OCI-LY7 (cell line): Measurements from ENCODE around the gene CACNA1I. TPM values are rescaled to one million over a fixed set of nuclear protein-coding genes. Genes with fewer than 3 reads are reported as not detected.

Experiments used
- BruUV-seq: library from RNA; stranded (reverse); fragments of 400-500 nt; replicated peaks from 2 replicates; lab custom pipeline; 2021; lab: Mats Ljungman, UMichigan
- CTCF ChIA-PET: fragments of 300-600 bp; sonication (Branson Sonifier 250); formaldehyde crosslinking; loops from one replicate; lab custom pipeline; 2022; ENCODE audit warnings: antibody characterized with exemption; ENCODE audit not compliant: unreplicated experiment; lab: Charles Lee
- POLR2A ChIA-PET: fragments of 300-600 bp; sonication (Branson Sonifier 250); formaldehyde crosslinking; loops from one replicate; lab custom pipeline; 2022; ENCODE audit warnings: antibody characterized with exemption; lab: Charles Lee
- DNase-seq: peaks from one replicate; pipeline ENCODE4 v3.0.0-alpha.2; 2015; ENCODE audit warnings: low spot score
- H2AFZ ChIP-seq: fragments of 200-600 bp; sonication (generic), shearing (Covaris generic); 2 replicates; pipeline ENCODE4 v1.6.1; 2014; ENCODE audit warnings: mild to moderate bottlenecking, antibody characterized with exemption, low read length, moderate library complexity
- H3K27ac ChIP-seq: fragments of 200-600 bp; sonication (generic); 2 replicates; pipeline ENCODE4 v1.5.1; 2014; ENCODE audit warnings: mixed run types, low read depth, mild to moderate bottlenecking, moderate library complexity, low read length, inconsistent platforms; ENCODE audit not compliant: poor library complexity, severe bottlenecking
- H3K36me3 ChIP-seq: fragments of 200-600 bp; sonication (generic); 2 replicates; pipeline ENCODE4 v1.6.1; 2014; ENCODE audit warnings: mild to moderate bottlenecking, antibody characterized with exemption, low read length, moderate library complexity, mixed read lengths; ENCODE audit not compliant: insufficient read depth
- H3K4me1 ChIP-seq: fragments of 200-600 bp; sonication (generic); 2 replicates; pipeline ENCODE4 v1.5.1; 2014; ENCODE audit warnings: mild to moderate bottlenecking, low read length; ENCODE audit not compliant: insufficient read depth, poor library complexity, severe bottlenecking
- H3K4me2 ChIP-seq: fragments of 200-600 bp; sonication (generic); 2 replicates; pipeline ENCODE4 v1.6.1; 2014; ENCODE audit warnings: mild to moderate bottlenecking, low read length
- H3K4me3 ChIP-seq: fragments of 200-600 bp; sonication (generic); 2 replicates; pipeline ENCODE4 v1.5.1; 2014; ENCODE audit warnings: mild to moderate bottlenecking, low read depth, low read length; ENCODE audit not compliant: poor library complexity, severe bottlenecking
- H3K79me2 ChIP-seq: fragments of 200-600 bp; sonication (generic); 2 replicates; pipeline ENCODE4 v1.6.1; 2016; ENCODE audit warnings: low read depth, mild to moderate bottlenecking, low read length, moderate library complexity, mixed read lengths; ENCODE audit not compliant: insufficient read depth
- H3K9me2 ChIP-seq: fragments of 200-600 bp; sonication (generic); 2 replicates; pipeline ENCODE4 v1.6.1; 2016; ENCODE audit warnings: mild to moderate bottlenecking, low read length, mixed read lengths; ENCODE audit not compliant: insufficient read depth
- H3K9me3 ChIP-seq: fragments of 200-600 bp; sonication (generic); 2 replicates; pipeline ENCODE4 v1.6.1; 2014; ENCODE audit warnings: mild to moderate bottlenecking, mixed run types, low read length, mixed read lengths
- H4K20me1 ChIP-seq: fragments of 200-600 bp; sonication (generic); 2 replicates; pipeline ENCODE4 v1.6.1; 2014; ENCODE audit warnings: mild to moderate bottlenecking, antibody characterized with exemption, low read length, moderate library complexity, mixed read lengths; ENCODE audit not compliant: insufficient read depth
- EZH2phosphoT487 ChIP-seq: fragments of 200-600 bp; sonication (generic); IDR thresholded peaks from 2 replicates; pipeline ENCODE4 v1.6.1; 2018; ENCODE audit warnings: low read depth, borderline replicate concordance, mild to moderate bottlenecking, mixed run types, antibody characterized with exemption, low read length, moderate library complexity, mixed read lengths
- intact Hi-C: fragments of 100-400 bp; cut with micrococcal nuclease; formaldehyde crosslinking; loops from one replicate; pipeline ENCODE4 v1.10.0; 2022; ENCODE audit not compliant: unreplicated experiment
- total RNA-seq, 2 experiments: library from RNA; depleted of rRNA in 1 of 2; stranded (reverse); fragments of >200 nt in 1 of 2; shearing (Covaris generic) in 1 of 2; gene quantifications; 2 replicates each; pipeline ENCODE4 v1.2.3, GENCODE V29; 2014 to 2022
- TF ChIP-seq, protein P1 (sequence below): fragments of 200-600 bp; sonication (generic); conservative IDR thresholded peaks from 2 replicates; pipeline ENCODE4 v1.5.1; 2014; ENCODE audit warnings: mild to moderate bottlenecking, antibody characterized with exemption, low read length, moderate library complexity, mixed read lengths

CACNA1I gene
- total RNA-seq, 2 experiments from 2014 or later = 0.03 TPM; not detected in 1

DNA sequence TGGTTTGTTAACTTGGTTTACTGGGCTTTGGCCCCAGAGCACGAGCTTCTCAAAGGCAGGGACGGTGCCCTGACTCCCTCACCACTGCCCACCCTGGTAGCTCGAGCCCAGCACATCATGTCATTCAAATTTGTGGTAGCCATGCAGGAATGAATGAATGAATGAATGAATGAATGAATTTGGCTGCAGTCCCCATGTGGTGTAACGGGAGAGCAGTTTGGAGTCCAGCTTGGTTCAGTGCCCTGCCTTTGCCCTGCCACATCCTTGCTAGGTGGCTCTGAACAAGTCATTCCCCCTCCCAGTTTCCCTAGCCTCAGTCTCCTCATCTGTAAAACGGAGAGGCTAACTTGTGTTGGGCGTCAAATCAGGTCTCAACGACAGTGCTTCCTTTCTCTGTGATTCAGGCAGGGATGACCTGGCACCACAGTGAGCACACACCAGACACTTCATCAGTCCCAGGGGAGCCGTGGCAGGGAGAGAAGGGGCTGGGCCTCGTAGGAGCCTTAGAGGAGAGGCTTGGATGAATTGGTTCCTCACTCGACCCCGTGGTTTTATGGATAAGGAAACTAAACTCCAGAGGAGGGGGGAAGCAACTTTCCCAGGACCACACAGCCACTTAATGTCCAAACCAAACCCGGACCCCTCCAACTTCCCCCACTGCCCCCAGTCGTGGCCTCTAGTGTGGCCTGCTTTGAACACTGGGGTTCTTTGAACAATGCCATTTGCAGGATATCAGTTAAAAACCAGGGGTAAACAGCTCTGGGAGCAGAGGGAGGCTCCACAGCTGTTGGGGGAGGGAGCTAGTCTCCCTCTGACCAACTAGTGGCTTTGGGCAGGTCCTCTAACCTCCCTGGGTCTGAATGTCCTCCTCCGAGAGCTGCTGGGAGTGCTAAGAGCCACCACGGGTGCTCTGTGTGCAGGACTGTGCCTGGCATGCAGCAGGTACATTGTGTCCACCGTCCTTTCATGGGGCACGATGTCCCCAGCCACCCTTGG, 86.2 kb downstream of the CACNA1I start:
- Histone ChIP-seq H3K36me3 (no peaks in the 10 kb centered on the region), H4K20me1 (0 out of 2 replicates have a peak, but pooled peaks cover 4% of the 10 kb centered on the region), H3K9me3 (no peaks in the 10 kb centered on the region), H3K79me2 (no peaks in the 10 kb centered on the region), H2AFZ (no peak overlapping the region), H3K4me2 (no peak overlapping the region), H3K27ac (no peak overlapping the region), H3K9me2 (no peaks in the 10 kb centered on the region), H3K4me1 (no peaks in the 10 kb centered on the region), H3K4me3 (no peak overlapping the region)
- intact Hi-C loops = no loop called here
- CTCF ChIA-PET = no interaction called here
- BruUV-seq = no TSS peak
- POLR2A ChIA-PET = no interaction called here
- TF ChIP-seq EZH2phosphoT487 = no peak
- no peak for DNase-seq

DNA sequence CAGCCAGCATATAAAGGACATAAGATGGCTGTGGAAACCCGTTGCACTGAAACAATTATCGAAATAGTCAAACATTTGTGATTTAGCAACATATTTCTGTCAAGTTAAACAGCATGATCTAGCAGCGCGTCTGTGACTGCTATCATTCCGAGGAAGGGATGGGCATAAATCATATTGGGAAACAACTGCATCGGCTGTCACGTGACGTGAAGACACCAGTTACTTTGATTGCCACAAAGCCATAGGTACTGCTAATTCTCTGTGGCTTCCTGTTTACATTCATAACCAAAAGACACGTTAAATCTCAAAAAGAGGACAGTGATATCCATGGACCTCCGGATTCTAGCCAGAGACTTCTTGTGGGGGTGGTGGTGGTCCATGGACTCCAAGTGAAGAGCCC, 87.8 kb downstream of the CACNA1I start:
- no peak for DNase-seq
- H3K27ac ChIP-seq = no peak overlapping the region

DNA sequence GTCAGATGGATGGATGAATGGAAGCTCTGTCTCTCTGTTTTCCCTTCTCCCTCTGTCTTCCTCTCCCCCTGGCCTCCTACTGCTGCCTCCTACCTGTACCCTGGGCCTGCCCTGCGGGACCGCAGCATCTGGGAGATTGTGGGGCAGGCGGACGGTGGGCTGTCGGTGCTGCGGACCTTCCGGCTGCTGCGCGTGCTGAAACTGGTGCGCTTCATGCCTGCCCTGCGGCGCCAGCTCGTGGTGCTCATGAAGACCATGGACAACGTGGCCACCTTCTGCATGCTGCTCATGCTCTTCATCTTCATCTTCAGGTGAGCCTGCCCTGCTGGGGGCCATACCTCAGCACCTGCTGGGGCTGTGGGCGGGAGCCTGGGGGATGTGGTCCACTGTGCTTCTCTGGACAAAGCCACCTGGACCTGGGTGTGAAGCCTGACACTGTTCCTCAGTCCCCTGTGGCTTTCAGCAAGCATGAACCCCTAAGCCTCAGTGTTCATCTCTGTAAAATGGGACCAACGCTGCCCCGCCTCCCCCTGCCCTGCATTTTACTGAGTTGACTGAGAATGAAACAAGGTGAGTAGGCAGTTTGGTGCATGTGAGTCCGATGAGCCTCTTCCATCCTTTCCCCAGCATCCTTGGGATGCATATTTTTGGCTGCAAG, 88.4 kb downstream of the CACNA1I start:
- DNase-seq = no peak
- ChIA-PET CTCF (no interaction called here), POLR2A (no interaction called here)
- Histone ChIP-seq H3K36me3 (no peaks in the 10 kb centered on the region), H3K4me1 (no peaks in the 10 kb centered on the region), H2AFZ (no peak overlapping the region), H3K4me2 (no peak overlapping the region), H3K9me3 (no peaks in the 10 kb centered on the region), H3K4me3 (no peak overlapping the region), H3K79me2 (no peaks in the 10 kb centered on the region), H3K9me2 (no peaks in the 10 kb centered on the region), H3K27ac (no peak overlapping the region), H4K20me1 (0 out of 2 replicates have a peak, but pooled peaks cover 4% of the 10 kb centered on the region)
- no TSS peak for BruUV-seq
- intact Hi-C loops = no loop called here
- no peak for TF ChIP-seq EZH2phosphoT487
- TF ChIP-seq, protein P1, sequence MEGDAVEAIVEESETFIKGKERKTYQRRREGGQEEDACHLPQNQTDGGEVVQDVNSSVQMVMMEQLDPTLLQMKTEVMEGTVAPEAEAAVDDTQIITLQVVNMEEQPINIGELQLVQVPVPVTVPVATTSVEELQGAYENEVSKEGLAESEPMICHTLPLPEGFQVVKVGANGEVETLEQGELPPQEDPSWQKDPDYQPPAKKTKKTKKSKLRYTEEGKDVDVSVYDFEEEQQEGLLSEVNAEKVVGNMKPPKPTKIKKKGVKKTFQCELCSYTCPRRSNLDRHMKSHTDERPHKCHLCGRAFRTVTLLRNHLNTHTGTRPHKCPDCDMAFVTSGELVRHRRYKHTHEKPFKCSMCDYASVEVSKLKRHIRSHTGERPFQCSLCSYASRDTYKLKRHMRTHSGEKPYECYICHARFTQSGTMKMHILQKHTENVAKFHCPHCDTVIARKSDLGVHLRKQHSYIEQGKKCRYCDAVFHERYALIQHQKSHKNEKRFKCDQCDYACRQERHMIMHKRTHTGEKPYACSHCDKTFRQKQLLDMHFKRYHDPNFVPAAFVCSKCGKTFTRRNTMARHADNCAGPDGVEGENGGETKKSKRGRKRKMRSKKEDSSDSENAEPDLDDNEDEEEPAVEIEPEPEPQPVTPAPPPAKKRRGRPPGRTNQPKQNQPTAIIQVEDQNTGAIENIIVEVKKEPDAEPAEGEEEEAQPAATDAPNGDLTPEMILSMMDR = no peak

More for the DNA sequence above, 87.8 kb downstream of the CACNA1I start:
- Histone ChIP-seq H2AFZ (no peak overlapping the region), H3K79me2 (no peaks in the 10 kb centered on the region), H3K9me3 (no peaks in the 10 kb centered on the region), H3K4me3 (no peak overlapping the region), H3K4me1 (no peaks in the 10 kb centered on the region), H4K20me1 (0 out of 2 replicates have a peak, but pooled peaks cover 4% of the 10 kb centered on the region), H3K36me3 (no peaks in the 10 kb centered on the region), H3K9me2 (no peaks in the 10 kb centered on the region), H3K4me2 (no peak overlapping the region)
- no TSS peak for BruUV-seq
- POLR2A ChIA-PET = no interaction called here
- CTCF ChIA-PET = no interaction called here
- intact Hi-C loops = no loop called here
- TF ChIP-seq, protein P1 = no peak
- TF ChIP-seq EZH2phosphoT487 = no peak
